ENCODE data around the gene BMS1. TPM values are rescaled to one million over a fixed set of nuclear protein-coding genes. Genes with fewer than 3 reads are reported as not detected.

BMS1 gene
- total RNA-seq, 1 experiment from 2014 or later: 32.3 TPM

DNA sequence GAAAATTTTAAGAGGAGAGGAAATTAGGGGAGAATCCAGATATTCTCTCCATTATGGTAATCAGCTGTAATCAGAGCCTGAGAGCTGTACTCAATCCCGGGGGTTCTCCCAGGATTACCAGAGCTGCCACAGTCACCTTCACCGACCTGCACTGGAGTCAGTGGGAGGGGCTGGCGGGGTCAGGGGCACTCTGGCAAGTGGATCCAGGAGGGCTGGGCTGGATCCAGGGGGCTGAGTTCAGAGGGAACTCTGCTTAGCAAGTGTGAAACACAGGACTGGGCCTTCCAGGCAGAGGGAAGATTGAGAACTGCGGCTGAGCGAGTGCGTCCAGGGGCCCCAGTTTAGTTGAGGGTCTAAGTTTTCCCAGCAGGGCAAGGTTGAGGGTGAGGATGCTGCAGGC is 89.2 kb downstream of the BMS1 start:
- ATAC-seq: no peak
- CTCF ChIA-PET: interaction anchor here (1.4 kb wide), 1 partner anchor 208 kb away, joined by 3 read pairs; no protein-coding TSS in a partner anchor
- Histone ChIP-seq H3K4me1 (ENCODE audit: control insufficient read depth, insufficient read depth, low read length) (peaks cover 10% of the 10 kb centered on the region), H3K36me3 (ENCODE audit: control insufficient read depth, insufficient read depth, low read length) (no peaks in the 10 kb centered on the region), H3K27me3 (ENCODE audit: control insufficient read depth, insufficient read depth, low read length) (no peaks in the 10 kb centered on the region), H3K9me3 (ENCODE audit: control insufficient read depth, insufficient read depth, low read depth, low read length) (no peaks in the 10 kb centered on the region), H3K27ac (ENCODE audit: low read length) (no peak overlapping the region), H3K4me3 (ENCODE audit: low read depth in 2 of 2, low read length in 2 of 2) (no peak overlapping the region)
- in situ Hi-C loops (cut with HindIII; ENCODE audit: low pct_unique_long_range_greater_than_20kb, low sequenced_read_pairs) (no loop called here), intact Hi-C loops (cut with micrococcal nuclease; ENCODE audit: unreplicated experiment) (no loop called here)
- POLR2A ChIA-PET: no interaction called here
- no peak for DNase-seq (ENCODE audit: low read depth, low spot score)
- no peak for TF ChIP-seq POLR2AphosphoS5 (IDR thresholded peaks at IDR 0.05; ENCODE audit: low read depth, low read length)
- TF ChIP-seq TCF7L2 (IDR thresholded peaks at IDR 0.05; ENCODE audit: low read depth, low read length): no peak
- TF ChIP-seq, protein P1, sequence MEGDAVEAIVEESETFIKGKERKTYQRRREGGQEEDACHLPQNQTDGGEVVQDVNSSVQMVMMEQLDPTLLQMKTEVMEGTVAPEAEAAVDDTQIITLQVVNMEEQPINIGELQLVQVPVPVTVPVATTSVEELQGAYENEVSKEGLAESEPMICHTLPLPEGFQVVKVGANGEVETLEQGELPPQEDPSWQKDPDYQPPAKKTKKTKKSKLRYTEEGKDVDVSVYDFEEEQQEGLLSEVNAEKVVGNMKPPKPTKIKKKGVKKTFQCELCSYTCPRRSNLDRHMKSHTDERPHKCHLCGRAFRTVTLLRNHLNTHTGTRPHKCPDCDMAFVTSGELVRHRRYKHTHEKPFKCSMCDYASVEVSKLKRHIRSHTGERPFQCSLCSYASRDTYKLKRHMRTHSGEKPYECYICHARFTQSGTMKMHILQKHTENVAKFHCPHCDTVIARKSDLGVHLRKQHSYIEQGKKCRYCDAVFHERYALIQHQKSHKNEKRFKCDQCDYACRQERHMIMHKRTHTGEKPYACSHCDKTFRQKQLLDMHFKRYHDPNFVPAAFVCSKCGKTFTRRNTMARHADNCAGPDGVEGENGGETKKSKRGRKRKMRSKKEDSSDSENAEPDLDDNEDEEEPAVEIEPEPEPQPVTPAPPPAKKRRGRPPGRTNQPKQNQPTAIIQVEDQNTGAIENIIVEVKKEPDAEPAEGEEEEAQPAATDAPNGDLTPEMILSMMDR (IDR thresholded peaks at IDR 0.05): no peak
- TF ChIP-seq, protein P2, sequence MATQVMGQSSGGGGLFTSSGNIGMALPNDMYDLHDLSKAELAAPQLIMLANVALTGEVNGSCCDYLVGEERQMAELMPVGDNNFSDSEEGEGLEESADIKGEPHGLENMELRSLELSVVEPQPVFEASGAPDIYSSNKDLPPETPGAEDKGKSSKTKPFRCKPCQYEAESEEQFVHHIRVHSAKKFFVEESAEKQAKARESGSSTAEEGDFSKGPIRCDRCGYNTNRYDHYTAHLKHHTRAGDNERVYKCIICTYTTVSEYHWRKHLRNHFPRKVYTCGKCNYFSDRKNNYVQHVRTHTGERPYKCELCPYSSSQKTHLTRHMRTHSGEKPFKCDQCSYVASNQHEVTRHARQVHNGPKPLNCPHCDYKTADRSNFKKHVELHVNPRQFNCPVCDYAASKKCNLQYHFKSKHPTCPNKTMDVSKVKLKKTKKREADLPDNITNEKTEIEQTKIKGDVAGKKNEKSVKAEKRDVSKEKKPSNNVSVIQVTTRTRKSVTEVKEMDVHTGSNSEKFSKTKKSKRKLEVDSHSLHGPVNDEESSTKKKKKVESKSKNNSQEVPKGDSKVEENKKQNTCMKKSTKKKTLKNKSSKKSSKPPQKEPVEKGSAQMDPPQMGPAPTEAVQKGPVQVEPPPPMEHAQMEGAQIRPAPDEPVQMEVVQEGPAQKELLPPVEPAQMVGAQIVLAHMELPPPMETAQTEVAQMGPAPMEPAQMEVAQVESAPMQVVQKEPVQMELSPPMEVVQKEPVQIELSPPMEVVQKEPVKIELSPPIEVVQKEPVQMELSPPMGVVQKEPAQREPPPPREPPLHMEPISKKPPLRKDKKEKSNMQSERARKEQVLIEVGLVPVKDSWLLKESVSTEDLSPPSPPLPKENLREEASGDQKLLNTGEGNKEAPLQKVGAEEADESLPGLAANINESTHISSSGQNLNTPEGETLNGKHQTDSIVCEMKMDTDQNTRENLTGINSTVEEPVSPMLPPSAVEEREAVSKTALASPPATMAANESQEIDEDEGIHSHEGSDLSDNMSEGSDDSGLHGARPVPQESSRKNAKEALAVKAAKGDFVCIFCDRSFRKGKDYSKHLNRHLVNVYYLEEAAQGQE (IDR thresholded peaks at IDR 0.05; ENCODE audit: insufficient read depth in 1 of 2, low read depth in 2 of 2, low read length in 1 of 2): no peak
- TF ChIP-seq SIN3A (IDR thresholded peaks at IDR 0.05; ENCODE audit: borderline replicate concordance, insufficient read depth, low read depth, low read length): no peak
- no TSS peak for BruUV-seq (replicated peaks)

DNA sequence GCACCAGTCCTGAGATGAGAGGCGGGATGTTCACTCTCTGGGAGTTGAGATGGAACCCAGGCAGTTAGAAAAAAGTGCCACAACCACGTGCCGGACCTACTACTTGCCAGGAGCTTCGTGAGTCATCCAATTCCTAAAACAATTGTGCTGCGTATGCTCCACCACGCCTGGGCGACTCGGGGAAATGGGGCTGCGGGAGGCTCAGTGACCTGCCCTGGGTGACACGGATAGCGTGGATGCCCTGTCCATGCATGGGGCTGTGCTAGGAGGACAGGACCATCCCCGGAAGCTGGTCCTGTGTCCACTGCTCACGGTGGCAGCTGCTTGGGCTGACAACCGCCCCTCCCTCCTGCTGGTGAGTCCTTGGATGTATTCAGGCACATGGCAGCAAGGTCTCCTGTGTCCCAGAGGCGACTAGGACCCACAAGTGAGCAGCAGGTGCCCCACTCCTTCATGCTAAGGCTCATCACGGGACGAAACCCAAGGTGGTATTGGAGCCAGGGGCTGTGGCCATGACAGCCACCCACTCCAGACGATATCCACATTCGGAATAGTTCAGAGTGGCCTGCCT is 90.4 kb downstream of the BMS1 start:
- H3K4me3 ChIP-seq (ENCODE audit: low read depth in 2 of 2, low read length in 2 of 2): no peak overlapping the region
- TF ChIP-seq, protein P1 (IDR thresholded peaks at IDR 0.05): no peak
- no peak for TF ChIP-seq TCF7L2 (IDR thresholded peaks at IDR 0.05; ENCODE audit: low read depth, low read length)
- no peak for TF ChIP-seq SIN3A (IDR thresholded peaks at IDR 0.05; ENCODE audit: borderline replicate concordance, insufficient read depth, low read depth, low read length)
- TF ChIP-seq, protein P2 (IDR thresholded peaks at IDR 0.05; ENCODE audit: insufficient read depth in 1 of 2, low read depth in 2 of 2, low read length in 1 of 2): no peak
- TF ChIP-seq POLR2AphosphoS5 (IDR thresholded peaks at IDR 0.05; ENCODE audit: low read depth, low read length): no peak
- DNase-seq (ENCODE audit: low read depth, low spot score): no peak
- peaks cover 8% of the 10 kb centered on the region for H3K4me1 ChIP-seq (ENCODE audit: control insufficient read depth, insufficient read depth, low read length)
- no peak for ATAC-seq
- in situ Hi-C loops (cut with HindIII; ENCODE audit: low pct_unique_long_range_greater_than_20kb, low sequenced_read_pairs) (no loop called here), intact Hi-C loops (cut with micrococcal nuclease; ENCODE audit: unreplicated experiment) (no loop called here)
- H3K36me3 ChIP-seq (ENCODE audit: control insufficient read depth, insufficient read depth, low read length): no peaks in the 10 kb centered on the region
- POLR2A ChIA-PET: no interaction called here
- CTCF ChIA-PET: interaction anchor here (0.6 kb wide), 1 partner anchor 230 kb away, joined by 6 read pairs; no protein-coding TSS in a partner anchor
- no peaks in the 10 kb centered on the region for H3K27me3 ChIP-seq (ENCODE audit: control insufficient read depth, insufficient read depth, low read length)
- BruUV-seq (replicated peaks): no TSS peak
- no peaks in the 10 kb centered on the region for H3K9me3 ChIP-seq (ENCODE audit: control insufficient read depth, insufficient read depth, low read depth, low read length)
- no peak overlapping the region for H3K27ac ChIP-seq (ENCODE audit: low read length)
